DOHH2 (cell line): ENCODE data around the gene POLA2.

ENCODE experiments used
- H3F3A ChIP-seq: fragments of 200-600 bp; sonication (generic), shearing (Covaris generic); 2 replicates; pipeline ENCODE4 v1.6.0; 2016; ENCODE audit warnings: antibody characterized with exemption, mild to moderate bottlenecking; ENCODE audit not compliant: control insufficient read depth, insufficient read depth
- H3K27ac ChIP-seq: fragments of 200-600 bp; sonication (generic); 2 replicates; pipeline ENCODE4 v1.5.1; 2014; ENCODE audit warnings: low read depth, mild to moderate bottlenecking, low read length, moderate library complexity
- H3K27me3 ChIP-seq: fragments of 200-600 bp; sonication (generic); 2 replicates; pipeline ENCODE4 v1.6.1; 2014; ENCODE audit warnings: mild to moderate bottlenecking, low read length, mixed read lengths; ENCODE audit not compliant: control insufficient read depth
- H3K36me3 ChIP-seq: fragments of 200-600 bp; sonication (generic); 2 replicates; pipeline ENCODE4 v1.6.1; 2014; ENCODE audit warnings: mild to moderate bottlenecking, low read length, moderate library complexity, mixed read lengths; ENCODE audit not compliant: control insufficient read depth
- H3K4me1 ChIP-seq: fragments of 200-600 bp; sonication (generic); 2 replicates; pipeline ENCODE4 v1.6.1; 2014; ENCODE audit warnings: mild to moderate bottlenecking, low read length, mixed read lengths; ENCODE audit not compliant: control insufficient read depth
- H3K4me2 ChIP-seq: fragments of 200-600 bp; sonication (generic); 2 replicates; pipeline ENCODE4 v1.6.0; 2014; ENCODE audit warnings: mild to moderate bottlenecking, low read length, moderate library complexity
- H3K4me3 ChIP-seq: fragments of 200-600 bp; sonication (generic); 2 replicates; pipeline ENCODE4 v1.5.1; 2014; ENCODE audit warnings: mild to moderate bottlenecking, low read length, mixed read lengths
- H3K79me2 ChIP-seq: fragments of 200-600 bp; sonication (generic); 2 replicates; pipeline ENCODE4 v1.6.1; 2014; ENCODE audit warnings: mild to moderate bottlenecking, low read length, mixed read lengths; ENCODE audit not compliant: control insufficient read depth
- H3K9me2 ChIP-seq: fragments of 200-600 bp; sonication (generic); replicated peaks from 2 replicates; pipeline ENCODE4 v1.6.1; 2014; ENCODE audit warnings: mild to moderate bottlenecking, low read length, mixed read lengths; ENCODE audit not compliant: control insufficient read depth
- H3K9me3 ChIP-seq: fragments of 200-600 bp; sonication (generic); 2 replicates; pipeline ENCODE4 v1.6.1; 2014; ENCODE audit warnings: antibody characterized with exemption, low read length, mixed read lengths; ENCODE audit not compliant: control insufficient read depth, insufficient read depth
- H4K20me1 ChIP-seq: fragments of 200-600 bp; sonication (generic); 2 replicates; pipeline ENCODE4 v1.6.0; 2014; ENCODE audit warnings: low read depth, mild to moderate bottlenecking, antibody characterized with exemption, low read length, moderate library complexity; ENCODE audit not compliant: control insufficient read depth, insufficient read depth
- EZH2phosphoT487 ChIP-seq: fragments of 200-600 bp; sonication (generic); IDR thresholded peaks from 2 replicates; pipeline ENCODE4 v1.6.1; 2017; ENCODE audit warnings: borderline replicate concordance, mild to moderate bottlenecking, antibody characterized with exemption, low read length, moderate library complexity, mixed read lengths
- TF ChIP-seq, protein P1 (sequence below): fragments of 200-600 bp; sonication (generic); IDR thresholded peaks from one replicate; pipeline ENCODE4 v1.5.1; 2014; ENCODE audit warnings: antibody characterized with exemption, mild to moderate bottlenecking, low read depth, low read length; ENCODE audit not compliant: poor library complexity, severe bottlenecking

POLA2 gene

DNA sequence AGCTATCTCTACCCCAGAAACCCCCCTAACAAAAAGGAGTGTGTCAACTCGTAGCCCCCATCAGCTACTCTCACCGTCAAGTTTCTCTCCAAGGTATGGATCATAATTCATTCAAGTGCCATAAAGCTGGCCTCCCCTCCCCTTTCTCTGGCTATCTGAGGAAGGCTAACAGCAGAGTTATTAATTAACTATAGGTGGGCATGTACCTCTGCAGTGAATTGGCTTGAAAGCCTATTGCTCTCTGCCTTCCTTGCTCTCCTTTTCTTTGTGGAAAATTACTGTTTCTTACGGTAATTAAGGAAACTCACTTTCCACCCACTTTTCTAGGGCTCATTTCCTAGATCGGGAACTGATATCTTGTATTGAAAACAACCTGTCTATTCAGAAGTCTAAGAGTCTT, 14.1 kb downstream of the POLA2 start:
- Histone ChIP-seq H4K20me1 (no peaks in the 10 kb centered on the region), H3K9me3 (no peaks in the 10 kb centered on the region), H3K4me3 (no peak overlapping the region), H3K27ac (no peak overlapping the region), H3K4me2 (no peak overlapping the region), H3K36me3 (peaks cover 80% of the 10 kb centered on the region), H3K4me1 (no peaks in the 10 kb centered on the region), H3K9me2 (no peaks in the 10 kb centered on the region), H3K27me3 (no peaks in the 10 kb centered on the region), H3K79me2 (no peaks in the 10 kb centered on the region), H3F3A (peaks cover 7% of the 10 kb centered on the region; the same call in 1 of the 2 replicates)
- TF ChIP-seq, protein P1, sequence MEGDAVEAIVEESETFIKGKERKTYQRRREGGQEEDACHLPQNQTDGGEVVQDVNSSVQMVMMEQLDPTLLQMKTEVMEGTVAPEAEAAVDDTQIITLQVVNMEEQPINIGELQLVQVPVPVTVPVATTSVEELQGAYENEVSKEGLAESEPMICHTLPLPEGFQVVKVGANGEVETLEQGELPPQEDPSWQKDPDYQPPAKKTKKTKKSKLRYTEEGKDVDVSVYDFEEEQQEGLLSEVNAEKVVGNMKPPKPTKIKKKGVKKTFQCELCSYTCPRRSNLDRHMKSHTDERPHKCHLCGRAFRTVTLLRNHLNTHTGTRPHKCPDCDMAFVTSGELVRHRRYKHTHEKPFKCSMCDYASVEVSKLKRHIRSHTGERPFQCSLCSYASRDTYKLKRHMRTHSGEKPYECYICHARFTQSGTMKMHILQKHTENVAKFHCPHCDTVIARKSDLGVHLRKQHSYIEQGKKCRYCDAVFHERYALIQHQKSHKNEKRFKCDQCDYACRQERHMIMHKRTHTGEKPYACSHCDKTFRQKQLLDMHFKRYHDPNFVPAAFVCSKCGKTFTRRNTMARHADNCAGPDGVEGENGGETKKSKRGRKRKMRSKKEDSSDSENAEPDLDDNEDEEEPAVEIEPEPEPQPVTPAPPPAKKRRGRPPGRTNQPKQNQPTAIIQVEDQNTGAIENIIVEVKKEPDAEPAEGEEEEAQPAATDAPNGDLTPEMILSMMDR: no peak
- no peak for TF ChIP-seq EZH2phosphoT487

DNA sequence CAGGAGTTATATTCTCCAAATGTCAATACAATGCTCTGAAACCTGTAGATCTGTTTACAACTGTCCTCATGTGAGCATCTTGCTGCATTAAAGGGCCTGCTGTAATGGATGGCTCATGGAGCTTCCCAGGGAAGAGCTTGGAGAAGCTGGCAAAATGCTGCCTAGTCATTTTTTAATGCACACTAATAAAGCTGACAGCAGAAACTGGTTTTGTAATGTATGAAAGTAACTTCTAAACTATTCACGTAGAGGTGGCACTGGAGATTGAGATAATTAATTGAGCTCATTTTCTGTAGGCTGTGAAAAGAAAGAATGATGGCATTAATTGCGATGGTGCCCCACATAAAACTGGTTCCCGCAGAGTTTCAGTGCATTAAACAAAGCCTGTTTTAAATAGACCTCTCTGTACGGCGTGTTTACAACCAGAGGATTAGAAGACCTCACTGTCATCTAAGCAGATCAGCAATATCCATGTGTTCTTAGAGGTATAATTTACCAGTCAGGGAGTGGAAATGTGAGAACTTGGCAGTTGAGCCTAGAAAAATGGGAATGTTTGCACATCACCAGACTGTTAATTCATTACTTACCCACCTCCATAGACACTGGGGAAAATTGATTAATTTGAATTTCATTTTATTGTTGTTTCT, 16.0 kb downstream of the POLA2 start:
- H3K4me1 ChIP-seq: peaks cover 4% of the 10 kb centered on the region; the same call in 1 of the 2 replicates
- no peaks in the 10 kb centered on the region for H3K9me2 ChIP-seq
- H3K36me3 ChIP-seq: peaks cover 83% of the 10 kb centered on the region
- no peak overlapping the region for H3K4me2 ChIP-seq
- H3K79me2 ChIP-seq: no peaks in the 10 kb centered on the region
- H3K9me3 ChIP-seq: no peaks in the 10 kb centered on the region
- no peaks in the 10 kb centered on the region for H3K27me3 ChIP-seq
- no peak overlapping the region for H3K4me3 ChIP-seq
- TF ChIP-seq, protein P1: no peak
- no peak for TF ChIP-seq EZH2phosphoT487
- H3K27ac ChIP-seq: no peak overlapping the region
- H4K20me1 ChIP-seq: no peaks in the 10 kb centered on the region
- peaks cover 7% of the 10 kb centered on the region; the same call in 1 of the 2 replicates for H3F3A ChIP-seq

DNA sequence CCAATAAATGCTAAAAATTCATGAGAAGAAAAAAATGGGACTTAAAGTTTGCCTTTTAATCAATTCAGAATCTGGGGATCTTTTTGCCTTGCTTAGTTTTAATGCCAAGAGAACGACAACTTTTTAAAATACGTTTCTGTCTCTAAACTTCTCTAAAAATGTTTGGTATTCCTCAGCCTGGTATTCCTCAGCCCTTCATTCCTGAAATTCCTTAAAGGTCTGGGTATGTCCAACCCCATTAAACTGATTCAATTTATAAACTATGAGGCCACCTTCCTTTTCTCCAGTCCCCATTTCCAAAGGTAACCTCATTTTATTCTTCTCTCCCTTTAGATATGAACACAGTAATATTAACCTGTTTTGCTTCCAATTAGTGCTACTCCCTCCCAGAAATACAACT, 16.6 kb downstream of the POLA2 start:
- Histone ChIP-seq H3K27ac (no peak overlapping the region), H3K79me2 (no peaks in the 10 kb centered on the region), H3K4me2 (no peak overlapping the region), H3K27me3 (no peaks in the 10 kb centered on the region), H4K20me1 (no peaks in the 10 kb centered on the region), H3K4me3 (no peak overlapping the region), H3K4me1 (peaks cover 4% of the 10 kb centered on the region; the same call in 1 of the 2 replicates), H3K9me2 (no peaks in the 10 kb centered on the region), H3F3A (peaks cover 7% of the 10 kb centered on the region; the same call in 1 of the 2 replicates), H3K9me3 (no peaks in the 10 kb centered on the region), H3K36me3 (peaks cover 85% of the 10 kb centered on the region)
- TF ChIP-seq, protein P1: no peak
- TF ChIP-seq EZH2phosphoT487: no peak
